Transverse colon (tissue), 4 donors: Measurements from ENCODE around the gene MAP4. TPM values are rescaled to one million over a fixed set of nuclear protein-coding genes. Genes with fewer than 3 reads are reported as not detected.

ENCODE experiments used
- DNase-seq: peaks from one replicate; pipeline ENCODE4 v3.0.0-alpha.2; 2019
- H3K27ac ChIP-seq, 4 donors: fragments of 200-600 bp; sonication (generic); 2 replicates each; pipeline ENCODE4 v1.5.1; 2016 to 2018; ENCODE audit warnings: inconsistent platforms in 4 of 4
- H3K27me3 ChIP-seq: fragments of 200-600 bp; sonication (generic); 2 replicates; pipeline ENCODE4 v1.5.1; 2017; ENCODE audit warnings: inconsistent platforms
- H3K36me3 ChIP-seq, 4 donors: fragments of 200-600 bp; sonication (generic); 2 replicates each; pipeline ENCODE4 v1.5.1; 2017 to 2019; ENCODE audit warnings: inconsistent platforms in 4 of 4
- H3K4me1 ChIP-seq, 4 donors: fragments of 200-600 bp; sonication (generic); 2 replicates each; pipeline ENCODE4 v1.5.1; 2017 to 2020; ENCODE audit warnings: inconsistent platforms in 4 of 4
- H3K4me3 ChIP-seq, 4 donors: fragments of 200-600 bp; sonication (generic); 1 replicate in 1 of 4; 2 replicates in 3 of 4; pipeline versions ENCODE4 v1.5.1 to v1.6.1; 2017 to 2019; ENCODE audit warnings: inconsistent platforms in 4 of 4
- H3K9me3 ChIP-seq, 2 donors: fragments of 200-600 bp; sonication (generic); 2 replicates each; pipeline ENCODE4 v1.5.1; 2017 to 2019; ENCODE audit warnings: inconsistent platforms in 2 of 2
- CTCF ChIP-seq, 5 experiments: fragments of 200-600 bp in 3 of 5; fragments of 450-650 bp in 2 of 5; sonication (generic) in 3 of 5; IDR thresholded peaks; 1 replicate in 2 of 5; 2 replicates in 3 of 5; pipeline ENCODE4 v1.5.1; 2016 to 2017; ENCODE audit warnings: antibody characterized with exemption in 5 of 5, inconsistent platforms in 3 of 5, mild to moderate bottlenecking in 2 of 5, moderate library complexity in 1 of 5
- EP300 ChIP-seq: sonication (generic); formaldehyde crosslinking; IDR thresholded peaks from one replicate; pipeline ENCODE4 v1.6.1; 2017; ENCODE audit warnings: antibody characterized with exemption, low read depth
- POLR2A ChIP-seq: fragments of 450-650 bp; IDR thresholded peaks from one replicate; pipeline ENCODE4 v1.6.1; 2016; ENCODE audit warnings: antibody characterized with exemption, mild to moderate bottlenecking, moderate library complexity
- POLR2AphosphoS5 ChIP-seq, 3 donors: sonication (generic); formaldehyde crosslinking; IDR thresholded peaks; one replicate each; pipeline ENCODE4 v1.6.1; 2016; ENCODE audit warnings: antibody characterized with exemption in 3 of 3
- WGBS, 2 donors: methylation state at CpG; one replicate each; pipeline ENCODE4 v1.1.5; 2018; ENCODE audit warnings: low coverage in 1 of 2; 5-methylcytosine and 5-hydroxymethylcytosine counted together
- in situ Hi-C, 4 donors: fragments of 200-750 bp; cut with MboI; loops; one replicate each; pipeline versions ENCODE4 v1.15.0 to v1.15.1; 2017; ENCODE audit warnings: low sequenced_read_pairs in 3 of 4, low pct_ligation_motif_present in 1 of 4, low pct_unique_long_range_greater_than_20kb in 1 of 4
- intact Hi-C: fragments of 100-400 bp; cut with DNase I; formaldehyde crosslinking; loops from one replicate; pipeline ENCODE4 v1.15.1; 2023; ENCODE audit warnings: low total_unique reads
- total RNA-seq, 4 donors: library from RNA; depleted of rRNA; stranded (reverse); fragments of >200 nt; gene quantifications; one replicate each; pipeline ENCODE4 v1.1.0, GENCODE V29; 2016

Gene MAP4
- total RNA-seq, 4 donors from 2014 or later = 68.8 to 148 (median 82.9) TPM

GRCh38 chr3:47930979-47931378, 85.2 kb downstream of the MAP4 start:
- no peak for DNase-seq
- H3K27me3 ChIP-seq = no peaks in the 10 kb centered on the region
- H3K27ac ChIP-seq = no peak overlapping the region
- TF ChIP-seq POLR2AphosphoS5 (IDR thresholded peaks at IDR 0.05) = no peak
- no peak for TF ChIP-seq POLR2A
- TF ChIP-seq EP300 = no peak
- TF ChIP-seq CTCF (IDR thresholded peaks at IDR 0.05) = no peak
- H3K4me1 ChIP-seq = no peaks in the 10 kb centered on the region
- no peak overlapping the region for H3K4me3 ChIP-seq
- in situ Hi-C loops = no loop called here
- intact Hi-C loops = no loop called here
- peaks cover 0 to 17% (median 7%) of the 10 kb centered on the region in 4 donors for H3K36me3 ChIP-seq
- whole genome bisulfite sequencing, 2 donors = 95 to 97% methylated on average over 3 to 4 of the region's 4 CpGs
- no peaks in the 10 kb centered on the region for H3K9me3 ChIP-seq

GRCh38 chr3:47916696-47917095, 99.5 kb downstream of the MAP4 start:
- intact Hi-C loops (no loop called here), in situ Hi-C loops (no loop called here)
- TF ChIP-seq POLR2A = no peak
- TF ChIP-seq POLR2AphosphoS5 (IDR thresholded peaks at IDR 0.05) = no peak
- no peak for TF ChIP-seq EP300
- TF ChIP-seq CTCF (IDR thresholded peaks at IDR 0.05) = no peak
- Histone ChIP-seq H3K9me3 (no peaks in the 10 kb centered on the region), H3K27me3 (no peaks in the 10 kb centered on the region), H3K36me3 (peaks cover 0 to 42% (median 19%) of the 10 kb centered on the region in 4 donors), H3K27ac (no peak overlapping the region), H3K4me1 (no peaks in the 10 kb centered on the region), H3K4me3 (no peak overlapping the region)
- no peak for DNase-seq
- WGBS, 2 donors = 98% methylated on average over 2 of the region's 2 CpGs; no CpG with 5 or more reads in 1 of the 2 donors

GRCh38 chr3:47916201-47916600, 100.0 kb downstream of the MAP4 start:
- in situ Hi-C loops = no loop called here
- Histone ChIP-seq H3K9me3 (no peaks in the 10 kb centered on the region), H3K27ac (no peak overlapping the region), H3K27me3 (no peaks in the 10 kb centered on the region), H3K36me3 (peaks cover 0 to 43% (median 21%) of the 10 kb centered on the region in 4 donors), H3K4me3 (no peak overlapping the region), H3K4me1 (no peaks in the 10 kb centered on the region)
- TF ChIP-seq CTCF (IDR thresholded peaks at IDR 0.05) = no peak
- TF ChIP-seq EP300 = no peak
- TF ChIP-seq POLR2AphosphoS5 (IDR thresholded peaks at IDR 0.05) = no peak
- TF ChIP-seq POLR2A = no peak
- WGBS, 2 donors = 85% methylated on average over 5 of the region's 5 CpGs; no CpG with 5 or more reads in 1 of the 2 donors
- intact Hi-C loops = no loop called here
- DNase-seq = no peak

- WGBS, 2 donors = 91 to 96% methylated on average over 5 to 6 of the region's 6 CpGs
- in situ Hi-C loops = no loop called here
Observed at GRCh38 chr3:47912006-47912504, 104.2 kb downstream of the MAP4 start.

More at GRCh38 chr3:47912006-47912504, 104.2 kb downstream of the MAP4 start:
- Histone ChIP-seq H3K27me3 (no peaks in the 10 kb centered on the region), H3K4me3 (no peak overlapping the region), H3K4me1 (no peaks in the 10 kb centered on the region), H3K27ac (no peak overlapping the region), H3K36me3 (peaks cover 0 to 48% (median 12%) of the 10 kb centered on the region in 4 donors), H3K9me3 (no peaks in the 10 kb centered on the region)
- intact Hi-C loops = no loop called here
- TF ChIP-seq EP300 (no peak), CTCF (IDR thresholded peaks at IDR 0.05) (no peak), POLR2A (no peak), POLR2AphosphoS5 (IDR thresholded peaks at IDR 0.05) (no peak)
- DNase-seq = no peak
